ENCODE data around the gene ADH5. TPM values are rescaled to one million over a fixed set of nuclear protein-coding genes. Genes with fewer than 3 reads are reported as not detected.

Gene ADH5
- total RNA-seq, 1 experiment from 2014 or later, result 163 TPM

GRCh38 chr4:99134586-99134985, 46.0 kb upstream of the ADH5 start:
- Histone ChIP-seq H3K27ac (ENCODE audit: low read depth, low read length) (no peak overlapping the region), H3K9me2 (ENCODE audit: insufficient read depth) (no peaks in the 10 kb centered on the region), H3K79me2 (ENCODE audit: insufficient read depth, low read length) (no peaks in the 10 kb centered on the region), H4K20me1 (ENCODE audit: insufficient read depth) (no peaks in the 10 kb centered on the region), H3K4me3 (replicated peaks in 1 of 2; ENCODE audit: low read depth in 1 of 2, low read length in 2 of 2) (no peak overlapping the region), H3K9me3 (ENCODE audit: control insufficient read depth in 1 of 2, insufficient read depth in 1 of 2, low read depth in 1 of 2, low read length in 2 of 2) (0 out of 4 replicates have a peak, but pooled peaks cover 0 to under 1% of the 10 kb centered on the region in 2 experiments), H3K27me3 (ENCODE audit: insufficient read depth, low read length) (no peaks in the 10 kb centered on the region), H3K4me2 (ENCODE audit: low read length) (no peak overlapping the region), H3K4me1 (ENCODE audit: control insufficient read depth in 1 of 2, insufficient read depth in 2 of 2, low read length in 2 of 2) (no peaks in the 10 kb centered on the region), H3K36me3 (ENCODE audit: control insufficient read depth in 1 of 2, insufficient read depth in 2 of 2, low read length in 2 of 2) (no peaks in the 10 kb centered on the region), H2AFZ (ENCODE audit: low read depth, low read length, poor library complexity, severe bottlenecking) (no peak overlapping the region), H3K9ac (ENCODE audit: low read length) (no peak overlapping the region)
- BruUV-seq (replicated peaks), result no TSS peak
- DNase-seq (ENCODE audit: low read depth, low spot score) (no peak), ATAC-seq (no peak)
- ChIA-PET RAD21 (ENCODE audit: low non-redundant PET in 1 of 2, low total read pairs in 2 of 2, uncharacterized antibody in 2 of 2, unreplicated experiment in 2 of 2) (no interaction called here), POLR2A (no interaction called here), CTCF (no interaction called here)
- no peak for TF ChIP-seq YY1 (IDR thresholded peaks at IDR 0.05; ENCODE audit: extremely low read depth, insufficient replicate concordance, low read depth, low read length)
- no peak for TF ChIP-seq POLR2AphosphoS5 (IDR thresholded peaks at IDR 0.05; ENCODE audit: low read depth, low read length)
- TF ChIP-seq EGR1 (IDR thresholded peaks at IDR 0.05; ENCODE audit: low read depth), result no peak
- no peak for TF ChIP-seq CTCF (IDR thresholded peaks at IDR 0.05 in 2 of 3, conservative IDR thresholded peaks at IDR 0.05 in 1 of 3; ENCODE audit: borderline replicate concordance in 1 of 3, insufficient read depth in 1 of 3, low read depth in 2 of 3, low read length in 2 of 3)
- TF ChIP-seq POLR2A (IDR thresholded peaks at IDR 0.05; ENCODE audit: borderline replicate concordance, extremely low read depth, insufficient read depth, insufficient read length), result no peak
- TF ChIP-seq TCF7L2 (IDR thresholded peaks at IDR 0.05; ENCODE audit: borderline replicate concordance, extremely low read depth, insufficient read depth, insufficient read length), result no peak
- no peak for TF ChIP-seq FOSL1 (IDR thresholded peaks at IDR 0.05; ENCODE audit: low read depth)
- no peak for TF ChIP-seq REST (IDR thresholded peaks at IDR 0.05; ENCODE audit: low read depth)
- no peak for TF ChIP-seq SIN3A (IDR thresholded peaks at IDR 0.05; ENCODE audit: low read depth)
- TF ChIP-seq ELF1 (IDR thresholded peaks at IDR 0.05; ENCODE audit: borderline replicate concordance, low read depth), result no peak
- TF ChIP-seq SP1 (IDR thresholded peaks at IDR 0.05; ENCODE audit: low read depth), result no peak
- TF ChIP-seq SRF (IDR thresholded peaks at IDR 0.05; ENCODE audit: low read depth), result no peak
- no peak for TF ChIP-seq ZNF274 (IDR thresholded peaks at IDR 0.05; ENCODE audit: low read depth, low read length)
- intact Hi-C loops (cut with micrococcal nuclease), result no loop called here

Data from HCT116 (cell line).